Immature natural killer cell (primary cell): Measurements from ENCODE around the gene SLC1A1. TPM values are rescaled to one million over a fixed set of nuclear protein-coding genes. Genes with fewer than 3 reads are reported as not detected.
"Not testable (repeated sequence)": the region's sequence is repeated elsewhere in the genome, so short reads cannot be mapped to it uniquely, and the experiment has no call there.

Experiments used
- DNase-seq, 3 donors: peaks; one replicate each; pipeline ENCODE4 v3.0.0; 2022; ENCODE audit warnings: mixed read lengths in 1 of 3
- H3K27ac Mint-ChIP-seq, 6 donors: one replicate each; pipeline ENCODE4 v1.8.0; 2020; ENCODE audit warnings: mixed read lengths in 6 of 6, mild to moderate bottlenecking in 5 of 6, inconsistent platforms in 4 of 6, moderate library complexity in 3 of 6
- H3K27me3 Mint-ChIP-seq, 3 donors: one replicate each; pipeline ENCODE4 v1.8.0; 2020 to 2021; ENCODE audit warnings: low read depth in 3 of 3, mild to moderate bottlenecking in 3 of 3, mixed read lengths in 3 of 3, moderate library complexity in 3 of 3, inconsistent platforms in 1 of 3
- H3K36me3 Mint-ChIP-seq, 3 donors: one replicate each; pipeline ENCODE4 v1.8.0; 2020; ENCODE audit warnings: mixed read lengths in 3 of 3, inconsistent platforms in 2 of 3, mild to moderate bottlenecking in 2 of 3
- H3K4me1 Mint-ChIP-seq, 2 donors: one replicate each; pipeline ENCODE4 v1.8.0; 2020; ENCODE audit warnings: inconsistent platforms in 2 of 2, mild to moderate bottlenecking in 2 of 2, mixed read lengths in 2 of 2, moderate library complexity in 1 of 2
- H3K4me3 Mint-ChIP-seq, 5 donors: one replicate each; pipeline ENCODE4 v1.8.0; 2020; ENCODE audit warnings: mild to moderate bottlenecking in 5 of 5, mixed read lengths in 5 of 5, inconsistent platforms in 3 of 5, moderate library complexity in 3 of 5
- H3K9me3 Mint-ChIP-seq, 6 donors: one replicate each; pipeline ENCODE4 v1.8.0; 2020; ENCODE audit warnings: mild to moderate bottlenecking in 6 of 6, mixed read lengths in 6 of 6, inconsistent platforms in 4 of 6, moderate library complexity in 3 of 6
- polyA plus RNA-seq, 3 donors: library from polyadenylated mRNA; unstranded; fragments of 300-500 nt; fragmentation: Illumina TruSeq; gene quantifications; one replicate each; pipeline ENCODE4 v1.2.3, GENCODE V29; 2021

Gene SLC1A1
- polyA plus RNA-seq, 3 donors from 2014 or later, result 0.13 TPM; not detected in 2

DNA sequence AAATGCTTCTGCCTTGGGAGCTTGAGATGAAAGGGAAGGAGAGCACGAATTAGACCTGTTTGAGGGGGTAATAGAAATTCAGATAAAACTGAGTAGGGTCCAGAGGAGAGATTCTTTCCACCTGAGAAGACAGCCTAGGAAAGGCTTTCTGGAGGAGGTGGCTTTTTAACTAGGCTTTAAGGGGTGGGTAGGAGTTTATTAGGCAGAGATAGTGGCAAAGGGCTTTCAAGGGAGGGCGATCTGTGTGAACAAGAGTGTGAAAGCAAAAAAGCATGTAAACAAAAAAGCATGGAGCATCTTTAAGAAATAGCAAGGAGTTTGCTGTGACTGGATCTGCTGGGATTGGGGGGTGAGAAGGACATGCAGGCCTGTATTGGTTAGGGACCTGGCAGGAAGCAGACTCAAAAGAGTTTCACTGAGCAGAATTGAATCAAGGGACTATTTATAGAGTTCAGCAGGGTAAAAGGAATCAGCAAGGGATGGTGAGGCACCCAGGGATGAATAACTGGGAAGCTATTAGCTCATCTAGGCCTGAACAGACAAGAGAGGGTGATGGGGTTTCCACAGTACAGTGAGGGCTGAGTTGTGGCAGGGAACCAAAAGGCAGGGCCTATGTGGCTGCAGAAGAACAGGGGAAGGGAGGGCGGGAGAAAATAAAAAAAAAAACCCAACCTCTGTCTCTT is 18.8 kb downstream of the SLC1A1 start:
- peaks cover 0 to 3% (median 2%) of the 10 kb centered on the region in 3 donors for H3K27me3 Mint-ChIP-seq
- peaks cover 0 to 3% (median 0%) of the 10 kb centered on the region in 3 donors for H3K36me3 Mint-ChIP-seq
- DNase-seq, result no peak
- H3K27ac Mint-ChIP-seq, result no peak overlapping the region
- no peaks in the 10 kb centered on the region for H3K4me1 Mint-ChIP-seq
- peaks cover 0 to 2% (median 0%) of the 10 kb centered on the region in 6 donors for H3K9me3 Mint-ChIP-seq
- no peak overlapping the region for H3K4me3 Mint-ChIP-seq

DNA sequence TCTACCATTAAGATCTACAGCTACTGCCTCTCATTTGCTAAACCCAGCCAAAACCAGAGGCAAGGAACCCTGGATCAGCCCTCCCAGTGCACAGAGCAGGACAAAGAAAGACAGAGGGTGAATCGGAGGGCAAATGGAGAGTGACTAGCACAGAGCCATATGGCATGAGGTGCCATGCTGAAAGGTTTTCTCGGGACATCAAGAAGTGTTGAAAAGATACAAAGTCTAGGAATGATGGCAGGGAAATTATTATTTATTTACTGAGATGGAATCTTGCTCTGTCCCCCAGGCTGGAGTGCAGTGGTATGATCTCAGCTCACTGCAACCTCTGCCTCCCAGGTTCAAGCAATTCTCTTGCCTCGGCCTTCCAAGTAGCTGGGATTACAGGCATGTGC is 19.3 kb downstream of the SLC1A1 start:
- peaks cover 0 to 2% (median 0%) of the 10 kb centered on the region in 6 donors for H3K9me3 Mint-ChIP-seq
- H3K4me3 Mint-ChIP-seq, result no peak overlapping the region
- no peak for DNase-seq
- H3K36me3 Mint-ChIP-seq, result peaks cover 0 to 3% (median 0%) of the 10 kb centered on the region in 3 donors
- no peak overlapping the region for H3K27ac Mint-ChIP-seq
- H3K4me1 Mint-ChIP-seq, result no peaks in the 10 kb centered on the region
- H3K27me3 Mint-ChIP-seq, result peaks cover 0 to 3% (median 2%) of the 10 kb centered on the region in 3 donors

DNA sequence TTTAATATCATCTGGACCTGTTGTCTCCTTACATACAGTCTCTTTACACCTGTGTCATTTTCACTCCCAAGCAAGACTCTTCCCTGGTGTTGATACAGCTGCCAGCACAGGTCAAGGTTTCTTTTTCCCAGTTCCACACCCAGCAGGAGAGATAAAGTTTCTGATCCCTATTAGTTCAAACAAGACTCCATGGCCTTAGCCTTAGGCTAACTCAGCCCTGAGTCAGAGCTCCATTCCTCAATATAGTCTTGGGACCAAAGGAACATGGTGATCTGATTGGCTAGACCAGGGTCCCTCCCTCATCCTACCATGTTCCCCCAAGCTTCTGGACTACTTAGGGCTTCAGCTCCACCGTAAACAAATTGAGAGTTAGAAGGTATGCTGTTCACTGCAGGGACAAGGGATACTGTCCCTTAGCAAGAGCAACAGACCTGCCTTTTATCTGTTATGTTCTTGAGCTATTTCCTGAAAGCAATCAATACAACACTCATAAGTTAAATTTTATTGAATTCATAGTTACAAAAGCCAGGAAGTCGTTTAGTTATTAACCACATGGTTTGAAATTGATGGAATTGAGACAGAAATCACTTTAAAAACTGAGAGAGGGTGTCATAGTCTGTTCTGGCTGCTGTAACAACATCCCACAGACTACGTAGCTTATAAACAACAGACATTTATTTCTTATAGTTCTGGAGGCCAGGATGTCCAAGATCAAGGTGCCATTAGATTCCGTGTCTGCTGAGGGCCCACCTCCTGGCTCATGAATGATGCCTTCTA is 20.5 kb downstream of the SLC1A1 start:
- no peak overlapping the region for H3K27ac Mint-ChIP-seq
- no peaks in the 10 kb centered on the region for H3K4me1 Mint-ChIP-seq
- H3K9me3 Mint-ChIP-seq, result peaks cover 0 to 2% (median 0%) of the 10 kb centered on the region in 6 donors
- no peak for DNase-seq
- peaks cover 0 to 3% (median 0%) of the 10 kb centered on the region in 3 donors for H3K36me3 Mint-ChIP-seq
- no peak overlapping the region for H3K4me3 Mint-ChIP-seq
- H3K27me3 Mint-ChIP-seq, result peaks cover 0 to 3% (median 3%) of the 10 kb centered on the region in 3 donors

- Mint-ChIP-seq H3K4me3 (no peak overlapping the region), H3K9me3 (peaks cover 0 to 1% (median 0%) of the 10 kb centered on the region in 6 donors), H3K27ac (no peak overlapping the region), H3K4me1 (peaks cover 19 to 25% of the 10 kb centered on the region in 2 donors), H3K36me3 (no peaks in the 10 kb centered on the region), H3K27me3 (peaks cover 3 to 10% (median 6%) of the 10 kb centered on the region in 3 donors)
- DNase-seq, result no peak
Measured at GRCh38 chr9:4514252-4515128, 24.2 kb downstream of the SLC1A1 start.

DNA sequence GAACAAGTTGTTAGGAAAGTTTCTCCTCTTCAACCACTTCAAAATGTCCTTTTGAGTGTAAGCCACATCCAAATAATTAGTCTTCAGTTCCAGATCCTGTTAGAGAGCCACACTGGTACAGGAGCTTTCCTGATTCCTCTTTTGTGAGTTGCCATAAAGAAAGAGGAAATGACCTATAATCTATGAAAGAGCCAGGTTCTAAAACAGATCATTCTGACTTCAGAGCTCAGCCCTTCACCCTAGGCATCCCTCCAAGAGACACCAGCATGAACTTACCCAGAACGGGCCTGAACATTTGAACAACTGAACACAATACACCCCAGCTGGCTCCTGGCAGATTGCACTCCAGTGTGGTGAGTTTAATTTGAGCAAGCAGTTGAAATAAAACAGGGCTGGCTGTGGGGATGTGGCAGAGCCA is 25.7 kb downstream of the SLC1A1 start:
- Mint-ChIP-seq H3K27ac (no peak overlapping the region), H3K9me3 (no peaks in the 10 kb centered on the region), H3K4me1 (peaks cover 19 to 34% of the 10 kb centered on the region in 2 donors)

DNA sequence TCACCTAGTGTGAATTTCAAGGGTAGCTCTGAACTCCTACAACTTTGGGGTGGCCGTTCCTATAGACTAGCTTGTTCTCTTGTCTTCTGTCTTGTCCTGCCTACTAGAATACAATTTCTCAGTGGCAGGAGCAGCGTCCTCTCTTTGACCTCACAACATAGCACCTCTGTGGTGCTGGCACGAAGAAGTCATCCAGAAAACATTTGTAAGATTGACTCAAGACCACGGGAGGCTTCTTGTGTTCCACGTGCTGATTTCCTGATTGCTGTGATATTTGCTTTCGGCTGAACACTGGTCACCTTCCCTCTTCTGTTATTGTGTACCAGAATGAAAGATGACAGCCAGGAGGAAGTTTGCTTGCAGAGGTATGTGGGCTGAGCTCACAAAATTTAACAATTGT is 27.0 kb downstream of the SLC1A1 start:
- Mint-ChIP-seq H3K9me3 (no peaks in the 10 kb centered on the region), H3K27me3 (peaks cover 3 to 9% (median 4%) of the 10 kb centered on the region in 3 donors), H3K27ac (peak overlapping the region in 4 of 6 donors; percentile 13 to 70 (median 50)), H3K36me3 (no peaks in the 10 kb centered on the region), H3K4me3 (peak overlapping the region in 4 of 5 donors; percentile 6 to 27 (median 19)), H3K4me1 (peaks cover 19 to 34% of the 10 kb centered on the region in 2 donors)
- peak; percentile 7 to 28 (median 9) for DNase-seq

More for the DNA sequence above, 25.7 kb downstream of the SLC1A1 start:
- Mint-ChIP-seq H3K27me3 (peaks cover 3 to 10% (median 6%) of the 10 kb centered on the region in 3 donors), H3K36me3 (no peaks in the 10 kb centered on the region), H3K4me3 (no peak overlapping the region)
- no peak for DNase-seq

DNA sequence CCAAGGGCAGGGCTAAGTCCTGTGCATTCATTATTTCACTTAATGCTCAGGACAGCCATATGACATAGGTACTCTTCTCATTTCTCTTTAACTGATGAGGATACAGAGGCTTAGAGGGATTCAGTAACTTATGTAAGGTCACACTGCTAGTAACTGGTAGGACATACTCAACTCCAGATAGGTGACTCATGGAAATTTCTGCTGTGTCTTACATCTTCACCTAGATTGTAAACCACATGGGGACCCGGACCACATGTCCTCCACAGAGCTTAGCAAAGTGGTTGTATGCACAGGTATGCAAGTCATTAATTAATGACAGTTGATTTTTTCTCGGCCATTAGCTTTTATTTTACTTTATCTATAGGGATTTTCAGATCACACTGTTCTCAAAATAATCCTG is 29.3 kb downstream of the SLC1A1 start:
- peaks cover 19 to 34% of the 10 kb centered on the region in 2 donors for H3K4me1 Mint-ChIP-seq
- H3K27me3 Mint-ChIP-seq, result peaks cover 3 to 8% (median 3%) of the 10 kb centered on the region in 3 donors
- H3K4me3 Mint-ChIP-seq, result no peak overlapping the region
- no peaks in the 10 kb centered on the region for H3K9me3 Mint-ChIP-seq
- H3K36me3 Mint-ChIP-seq, result no peaks in the 10 kb centered on the region
- no peak overlapping the region for H3K27ac Mint-ChIP-seq
- no peak for DNase-seq

DNA sequence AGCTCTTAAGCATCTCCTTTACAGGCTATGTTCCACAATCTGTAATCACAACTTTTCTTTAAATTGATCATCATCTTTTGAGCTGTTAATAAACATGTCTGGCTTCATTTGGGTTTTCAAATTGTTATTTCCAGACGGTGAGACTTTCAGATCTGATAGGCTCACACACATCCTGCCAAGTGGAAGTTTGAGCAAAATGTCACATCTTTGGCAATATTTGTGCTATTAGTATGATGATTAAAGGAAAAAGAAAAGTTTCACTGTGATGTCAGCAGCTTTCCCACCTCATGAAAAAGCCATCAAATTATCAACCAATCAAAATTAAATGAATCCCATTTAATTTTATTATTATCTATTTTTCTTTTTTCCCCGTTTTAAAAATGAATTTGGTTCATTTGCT is 29.8 kb downstream of the SLC1A1 start:
- Mint-ChIP-seq H3K27ac (no peak overlapping the region), H3K27me3 (peaks cover 3 to 8% (median 3%) of the 10 kb centered on the region in 3 donors)

DNA sequence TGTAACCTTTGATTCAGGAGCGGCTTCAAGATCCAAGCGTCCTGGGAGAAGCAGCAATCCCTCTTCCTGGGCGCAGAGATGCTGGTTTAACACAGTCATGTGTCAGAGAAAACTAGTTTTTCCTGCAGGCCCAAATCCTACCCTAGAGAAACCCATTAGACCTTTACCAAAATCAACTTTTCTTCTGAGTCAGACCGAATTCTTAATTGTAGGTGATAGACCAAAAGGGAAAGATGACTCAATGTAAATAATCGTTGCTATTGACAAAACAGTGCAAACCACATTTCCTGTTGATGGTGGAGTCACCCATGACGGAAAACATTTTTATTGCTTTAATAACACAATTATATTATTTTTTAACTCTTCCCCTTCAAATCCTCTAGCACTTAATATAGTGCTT is 40.1 kb downstream of the SLC1A1 start:
- Mint-ChIP-seq H3K27ac (peak overlapping the region in 2 of 6 donors; percentile 34 to 42), H3K4me3 (no peak overlapping the region), H3K36me3 (peaks cover 0 to 9% (median 0%) of the 10 kb centered on the region in 3 donors), H3K4me1 (peaks cover 4 to 13% of the 10 kb centered on the region in 2 donors), H3K27me3 (peaks cover 3 to 5% (median 4%) of the 10 kb centered on the region in 3 donors), H3K9me3 (peaks cover 0 to 9% (median 0%) of the 10 kb centered on the region in 6 donors)
- peak; percentile 14 to 42 (median 31) for DNase-seq

More for the DNA sequence above, 29.8 kb downstream of the SLC1A1 start:
- H3K4me3 Mint-ChIP-seq, result no peak overlapping the region
- no peak for DNase-seq
- H3K36me3 Mint-ChIP-seq, result no peaks in the 10 kb centered on the region
- H3K4me1 Mint-ChIP-seq, result peaks cover 19 to 34% of the 10 kb centered on the region in 2 donors
- no peaks in the 10 kb centered on the region for H3K9me3 Mint-ChIP-seq

GRCh38 chr9:4530831-4531230 is 40.6 kb downstream of the SLC1A1 start:
- not testable (repeated sequence) for H3K27me3 Mint-ChIP-seq, H3K36me3 Mint-ChIP-seq, H3K4me3 Mint-ChIP-seq, DNase-seq, H3K9me3 Mint-ChIP-seq
- Mint-ChIP-seq H3K27ac (peak overlapping the region in 3 of 6 donors; percentile 8 to 80 (median 14)), H3K4me1 (peaks cover 4 to 13% of the 10 kb centered on the region in 2 donors)

DNA sequence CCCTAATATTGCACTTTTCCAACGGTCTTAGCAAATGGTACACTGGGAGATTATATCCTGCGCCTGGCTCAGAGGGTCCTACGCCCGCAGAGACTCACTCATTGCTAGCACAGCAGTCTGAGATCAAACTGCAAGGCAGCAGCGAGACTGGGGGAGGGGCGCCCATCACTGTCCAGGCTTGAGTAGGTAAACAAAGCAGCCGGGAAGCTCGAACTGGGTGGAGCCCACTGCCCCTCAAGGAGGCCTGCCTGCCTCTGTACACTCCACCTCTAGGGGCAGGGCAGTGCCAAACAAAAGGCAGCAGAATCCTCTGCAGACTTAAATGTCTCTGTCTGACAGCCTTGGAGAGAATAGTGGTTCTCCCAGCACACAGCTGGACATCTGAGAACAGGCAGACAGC is 41.1 kb downstream of the SLC1A1 start:
- Mint-ChIP-seq H3K4me1 (peaks cover 4 to 13% of the 10 kb centered on the region in 2 donors), H3K9me3 (peaks cover 0 to 12% (median 0%) of the 10 kb centered on the region in 6 donors)
- not testable (repeated sequence) for H3K27me3 Mint-ChIP-seq, DNase-seq, H3K36me3 Mint-ChIP-seq, H3K4me3 Mint-ChIP-seq, H3K27ac Mint-ChIP-seq

GRCh38 chr9:4533881-4534280 is 43.6 kb downstream of the SLC1A1 start:
- H3K27ac Mint-ChIP-seq, H3K27me3 Mint-ChIP-seq, H3K9me3 Mint-ChIP-seq, H3K4me3 Mint-ChIP-seq, H3K36me3 Mint-ChIP-seq, DNase-seq: not testable (repeated sequence)
- peaks cover 4 to 13% of the 10 kb centered on the region in 2 donors for H3K4me1 Mint-ChIP-seq

DNA sequence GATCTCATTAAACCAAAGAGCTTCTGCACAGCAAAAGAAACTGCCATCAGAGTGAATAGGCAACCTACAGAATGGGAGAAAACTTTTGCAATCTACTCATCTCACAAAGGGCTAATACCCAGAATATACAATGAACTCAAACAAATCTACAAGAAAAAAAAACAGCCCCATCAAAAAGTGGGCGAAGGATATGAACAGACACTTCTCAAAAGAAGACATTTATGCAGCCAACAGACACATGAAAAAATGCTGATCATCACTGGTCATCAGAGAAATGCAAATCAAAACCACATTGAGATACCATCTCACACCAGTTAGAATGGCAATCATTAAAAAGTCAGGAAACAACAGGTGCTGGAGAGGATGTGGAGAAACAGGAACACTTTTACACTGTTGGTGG is 45.9 kb downstream of the SLC1A1 start:
- not testable (repeated sequence) for H3K4me1 Mint-ChIP-seq, DNase-seq, H3K9me3 Mint-ChIP-seq, H3K4me3 Mint-ChIP-seq, H3K27me3 Mint-ChIP-seq, H3K27ac Mint-ChIP-seq, H3K36me3 Mint-ChIP-seq
